Measurements from ENCODE around the gene NARF.
A peak's percentile ranks its signal among the peaks of the same experiment; 100 is the strongest.

The NARF gene

DNA sequence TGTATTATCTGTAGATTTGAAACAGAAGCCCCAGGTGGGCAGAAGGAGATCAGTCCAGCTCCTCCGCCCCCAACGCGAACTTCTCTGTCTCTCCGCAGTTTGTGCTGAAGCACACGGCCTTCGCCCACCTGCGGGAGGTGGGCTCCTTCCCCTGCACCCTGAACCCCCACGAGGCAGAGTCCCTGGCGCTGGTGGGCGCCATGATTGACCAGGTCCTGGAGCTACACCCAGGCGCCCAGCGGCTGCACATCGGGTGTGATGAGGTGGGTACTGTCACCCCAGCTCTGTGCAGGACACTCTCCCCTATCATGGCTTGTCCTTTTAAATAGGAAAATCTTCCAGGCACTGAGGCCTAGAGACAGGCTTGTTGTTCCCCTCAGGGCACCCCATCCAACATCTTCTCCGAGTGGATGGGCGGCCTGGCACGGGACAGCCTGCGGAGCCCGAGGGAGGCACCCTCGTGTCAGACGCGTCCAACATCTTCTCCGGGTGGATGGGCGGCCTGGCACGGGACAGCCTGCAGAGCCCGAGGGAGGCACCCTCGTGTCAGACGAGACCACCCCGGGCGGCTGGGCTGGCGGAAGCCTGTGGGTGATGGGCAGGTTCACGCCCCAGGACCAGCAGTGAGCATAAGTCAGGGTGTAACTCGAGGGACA lies 24.9 kb upstream of the NARF start:
- DNase-seq (ENCODE audit: low read depth) = no peak

GRCh38 chr17:82434216-82434565 lies 24.4 kb upstream of the NARF start:
- DNase-seq (ENCODE audit: low read depth) = no peak

GRCh38 chr17:82435103-82435502 lies 23.4 kb upstream of the NARF start:
- peak; percentile 60 for DNase-seq (ENCODE audit: low read depth)

DNA sequence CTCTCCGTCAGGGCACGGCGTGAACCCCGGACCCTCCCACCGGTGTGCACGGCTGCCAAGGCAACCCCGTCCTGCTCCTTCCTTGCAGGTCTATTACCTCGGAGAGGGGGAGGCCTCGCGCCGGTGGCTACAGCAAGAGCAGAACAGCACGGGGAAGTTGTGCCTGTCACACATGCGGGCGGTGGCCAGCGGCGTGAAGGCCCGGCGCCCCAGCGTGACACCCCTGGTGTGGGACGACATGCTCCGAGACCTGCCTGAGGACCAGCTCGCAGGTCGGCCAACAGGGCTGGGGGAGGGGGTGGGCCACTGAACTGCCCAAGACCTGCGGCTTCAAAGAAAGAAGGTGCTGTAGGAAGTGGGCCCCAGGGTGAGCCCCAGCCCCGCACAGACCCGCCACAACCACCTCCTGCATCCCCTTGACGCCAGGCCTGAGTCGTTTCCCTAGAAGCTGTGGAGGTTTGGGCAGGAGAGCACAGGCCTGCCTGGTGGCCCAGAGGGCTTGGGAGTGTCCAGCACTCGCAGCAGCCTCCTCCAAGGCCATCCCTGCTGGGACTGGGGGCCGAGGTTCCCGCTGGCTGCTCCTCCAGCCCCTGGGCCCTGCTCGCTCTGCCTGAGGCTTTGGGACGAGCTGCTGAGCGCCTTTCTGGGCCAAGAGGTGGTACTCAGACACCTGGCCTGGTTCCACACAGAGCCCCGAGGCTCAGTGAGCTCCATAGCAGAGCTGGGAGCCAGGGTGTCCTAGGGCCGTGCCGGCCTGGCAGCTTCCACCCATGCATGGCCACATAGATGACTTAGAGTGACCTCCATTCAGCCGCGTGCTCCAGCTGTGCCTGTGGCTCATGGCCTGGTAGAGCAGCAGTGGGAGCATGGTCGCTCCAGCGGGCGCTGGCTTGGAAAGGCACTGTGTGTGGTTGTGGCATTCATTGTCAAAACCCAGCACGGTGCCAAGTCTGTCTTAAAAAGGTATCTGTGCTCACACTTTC lies 22.6 kb upstream of the NARF start:
- no peak for DNase-seq (ENCODE audit: low read depth)

DNA sequence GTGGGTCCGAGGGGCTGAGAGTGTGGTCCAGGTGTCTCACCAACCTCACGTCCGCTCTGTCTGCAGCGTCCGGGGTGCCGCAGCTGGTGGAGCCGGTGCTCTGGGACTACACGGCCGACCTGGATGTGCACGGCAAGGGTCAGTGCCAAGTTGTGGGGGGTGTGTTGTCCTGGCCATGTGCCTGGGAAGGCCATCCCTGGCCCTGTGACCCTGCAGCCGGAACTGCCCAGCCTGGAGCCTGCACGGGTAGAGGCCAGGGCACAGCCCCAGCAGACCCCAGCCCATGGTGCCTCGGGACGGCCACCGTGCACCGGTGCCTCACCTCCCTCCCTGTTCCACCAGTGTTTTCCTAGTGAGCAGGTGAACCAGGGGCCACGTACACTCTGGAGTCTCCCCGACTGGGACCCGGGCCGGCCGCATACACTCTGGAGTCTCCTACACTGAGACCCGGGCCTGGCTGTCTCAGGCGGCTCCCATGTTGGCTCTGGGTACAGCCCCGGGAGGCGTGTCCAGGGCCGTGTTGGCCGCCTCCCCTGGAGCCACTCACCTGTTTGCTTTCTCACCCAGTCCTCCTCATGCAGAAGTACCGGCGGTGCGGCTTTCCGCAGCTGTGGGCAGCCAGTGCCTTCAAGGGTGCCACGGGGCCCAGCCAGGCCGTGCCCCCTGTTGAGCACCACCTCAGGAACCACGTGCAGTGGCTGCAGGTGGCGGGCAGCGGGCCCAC lies 21.8 kb upstream of the NARF start:
- no peak for DNase-seq (ENCODE audit: low read depth)

DNA sequence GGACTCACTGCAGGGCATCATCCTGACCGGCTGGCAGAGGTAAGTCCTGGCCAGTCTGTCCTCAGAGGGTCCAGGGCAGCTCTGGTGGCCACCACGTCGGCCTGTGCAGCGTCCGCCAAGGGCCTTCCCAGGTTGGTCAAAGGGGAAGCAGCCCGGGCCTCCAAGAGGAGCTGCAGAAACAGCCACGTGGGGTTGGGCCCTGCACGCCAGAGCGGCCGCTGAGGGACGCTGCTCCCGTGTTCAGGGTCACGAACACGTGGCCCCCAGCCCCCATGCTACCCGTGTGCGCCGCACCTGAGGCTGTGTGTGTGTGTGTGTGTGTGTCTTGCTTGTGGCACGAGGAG lies 21.2 kb upstream of the NARF start:
- DNase-seq (ENCODE audit: low read depth) = no peak

DNA sequence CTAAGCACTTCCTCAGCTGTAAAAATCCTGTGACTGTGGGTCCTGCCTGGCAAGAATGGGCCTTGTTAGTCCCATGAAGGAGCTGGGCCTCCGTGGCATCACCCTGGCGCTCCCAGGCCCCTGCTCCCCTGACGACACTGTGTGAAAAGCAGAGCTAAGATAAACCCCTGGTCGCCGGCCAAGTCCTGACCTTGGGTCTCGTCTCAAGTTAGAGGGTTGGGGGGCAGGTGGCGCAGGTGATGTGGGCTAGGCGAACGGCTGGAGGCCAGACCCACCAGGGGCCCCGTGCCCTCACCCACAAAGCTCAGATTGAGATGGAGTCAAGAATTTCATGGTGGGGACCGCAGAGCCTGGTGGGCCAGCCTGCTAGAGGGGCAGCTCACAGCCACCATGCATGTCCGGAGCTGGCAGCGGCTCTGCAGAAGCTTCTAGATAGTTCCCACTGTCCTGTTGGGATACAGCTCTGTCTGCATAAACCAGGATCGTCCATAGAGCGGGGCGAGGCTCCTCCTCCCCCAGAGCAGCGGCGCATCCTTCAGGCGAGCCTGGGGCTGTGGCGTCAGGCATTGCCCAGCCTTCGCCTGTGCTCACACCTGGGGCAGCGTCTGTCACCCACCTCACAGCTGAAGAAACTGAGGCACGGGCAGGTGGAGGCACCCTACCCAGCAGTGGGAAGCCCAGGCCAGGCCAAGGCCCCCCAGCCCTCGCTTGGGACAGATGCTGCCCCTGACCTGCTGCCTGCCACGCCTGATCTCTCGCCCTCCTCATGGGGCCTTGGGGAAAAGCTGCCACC lies 19.9 kb upstream of the NARF start:
- DNase-seq (ENCODE audit: low read depth) = no peak

GRCh38 chr17:82439194-82439828 lies 19.2 kb upstream of the NARF start:
- DNase-seq (ENCODE audit: low read depth) = no peak

DNA sequence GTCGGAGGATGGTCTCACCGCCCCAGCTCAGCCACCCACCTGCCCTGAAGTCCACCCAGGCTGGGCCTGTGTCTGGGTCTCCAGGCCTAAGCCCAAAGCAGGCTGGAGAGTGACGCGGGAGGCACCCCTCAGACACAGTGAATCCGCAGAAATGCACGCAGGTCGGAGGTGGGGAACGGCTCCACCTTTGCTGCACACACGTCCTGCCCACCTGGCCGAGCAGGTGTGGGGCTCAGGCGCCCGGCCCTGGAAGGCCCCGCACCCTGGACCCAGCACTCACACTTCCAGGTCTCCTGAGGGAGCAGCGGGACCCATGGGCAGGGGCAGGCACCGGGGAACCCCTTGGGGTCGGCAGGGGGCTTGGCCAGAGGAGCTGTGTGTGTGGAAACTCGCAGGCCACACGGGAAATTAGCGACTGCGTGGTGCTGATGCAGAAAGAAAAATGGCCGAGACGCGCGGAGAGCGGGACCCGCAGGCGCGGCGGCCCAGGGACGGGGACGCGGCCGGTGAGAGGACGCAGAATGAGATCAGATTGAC lies 18.6 kb upstream of the NARF start:
- DNase-seq (ENCODE audit: low read depth) = no peak

DNA sequence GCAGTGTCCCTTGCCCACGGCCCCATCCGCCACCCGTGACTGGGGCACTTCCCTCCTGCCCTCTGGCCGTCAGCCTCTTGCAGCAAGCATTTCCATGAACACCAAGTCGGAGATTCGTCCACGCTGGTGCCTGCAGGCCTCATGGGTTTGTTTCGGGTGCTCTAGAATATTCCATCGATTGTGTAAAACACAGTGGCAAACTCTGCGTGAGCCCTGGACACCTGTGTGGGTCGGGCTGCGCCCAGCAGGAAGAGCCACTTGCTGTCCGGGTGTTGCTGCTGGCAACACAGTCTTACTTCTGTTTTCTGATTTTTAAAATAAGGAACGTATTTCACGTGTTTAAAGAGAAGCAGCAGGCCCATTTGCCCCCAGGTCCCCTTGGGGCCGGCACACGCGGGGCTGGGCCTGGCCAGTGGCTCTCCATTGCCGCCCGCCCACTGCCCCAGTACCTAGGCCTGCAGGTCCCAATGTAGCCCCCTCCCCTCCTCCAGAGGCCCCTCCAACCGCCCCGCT lies 18.0 kb upstream of the NARF start:
- no peak for DNase-seq (ENCODE audit: low read depth)

- DNase-seq (ENCODE audit: low read depth) = no peak
Measured at GRCh38 chr17:82440991-82441627, 17.4 kb upstream of the NARF start.

DNA sequence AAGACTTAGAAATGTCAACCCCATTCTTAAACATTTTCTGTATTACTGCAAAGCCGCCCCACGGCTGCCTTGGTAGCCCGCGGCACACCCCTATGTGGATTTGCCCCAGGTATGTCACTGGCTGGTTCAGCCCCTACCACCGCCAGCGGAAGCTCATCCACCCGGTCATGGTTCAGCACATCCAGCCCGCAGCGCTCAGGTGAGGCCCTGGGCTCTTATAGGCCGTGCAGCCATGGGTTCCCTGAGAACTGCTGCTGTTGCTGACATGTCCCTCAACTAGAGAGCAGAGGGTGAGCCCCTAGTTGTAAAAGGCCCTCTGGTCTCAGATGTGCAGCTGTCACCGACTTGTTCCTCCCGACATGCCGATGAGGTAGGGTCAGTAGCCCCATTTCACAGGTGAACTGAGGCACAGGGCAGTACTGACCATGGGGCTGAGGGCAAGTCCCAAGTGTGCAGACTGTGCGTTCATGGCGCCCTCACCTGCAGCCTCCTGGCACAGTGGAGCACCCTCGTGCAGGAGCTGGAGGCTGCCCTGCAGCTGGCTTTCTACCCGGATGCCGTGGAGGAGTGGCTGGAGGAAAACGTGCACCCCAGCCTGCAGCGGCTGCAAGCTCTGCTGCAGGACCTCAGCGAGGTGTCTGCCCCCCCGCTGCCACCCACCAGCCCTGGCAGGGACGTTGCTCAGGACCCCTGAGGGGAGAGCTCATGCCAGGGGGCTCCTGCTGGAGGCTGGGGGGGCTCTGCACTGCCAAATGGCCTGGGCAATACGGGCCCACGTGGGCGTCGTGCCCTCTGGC lies 16.7 kb upstream of the NARF start:
- no peak for DNase-seq (ENCODE audit: low read depth)

DNA sequence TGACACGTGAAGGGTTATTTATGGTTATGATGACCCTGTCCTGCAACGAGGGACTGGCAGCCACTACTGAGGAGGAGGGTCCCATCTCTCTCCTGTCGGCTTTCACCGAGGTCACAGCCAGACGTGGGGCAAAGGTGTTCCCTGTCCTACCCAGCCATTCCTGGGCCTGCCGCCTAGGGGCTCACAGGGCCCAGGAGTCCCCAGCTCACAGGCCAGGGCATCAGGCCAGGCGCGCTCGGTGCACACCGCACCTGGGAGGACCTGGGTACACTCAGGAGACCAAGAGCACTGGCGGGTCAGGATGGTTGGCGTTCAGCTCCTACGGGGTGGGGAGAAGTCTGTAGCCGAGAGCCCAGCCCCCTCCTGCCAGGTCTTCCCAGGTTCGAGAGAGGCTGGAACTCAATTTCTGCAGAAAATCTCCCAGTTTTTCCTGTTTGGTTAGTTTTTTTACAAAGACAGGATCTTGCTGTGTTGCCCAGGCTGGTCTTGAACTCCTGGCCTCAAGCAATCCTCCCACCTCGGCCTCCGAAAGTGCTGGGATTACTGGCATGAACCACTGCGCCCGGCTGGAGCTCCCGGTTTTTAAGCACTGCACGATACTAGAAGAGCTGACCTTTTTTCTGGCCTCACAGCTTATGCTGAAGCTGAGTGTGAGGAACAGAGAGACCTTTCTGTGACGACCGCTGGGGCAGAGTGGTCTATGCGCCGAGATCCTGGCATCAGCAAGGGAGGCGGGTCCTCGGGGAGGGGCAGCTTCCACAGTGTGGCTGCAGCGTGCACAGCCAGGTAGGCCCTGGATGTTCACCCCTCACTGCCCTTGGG lies 15.7 kb upstream of the NARF start:
- no peak for DNase-seq (ENCODE audit: low read depth)

GRCh38 chr17:82443465-82444283 lies 14.9 kb upstream of the NARF start:
- DNase-seq (ENCODE audit: low read depth) = no peak

DNA sequence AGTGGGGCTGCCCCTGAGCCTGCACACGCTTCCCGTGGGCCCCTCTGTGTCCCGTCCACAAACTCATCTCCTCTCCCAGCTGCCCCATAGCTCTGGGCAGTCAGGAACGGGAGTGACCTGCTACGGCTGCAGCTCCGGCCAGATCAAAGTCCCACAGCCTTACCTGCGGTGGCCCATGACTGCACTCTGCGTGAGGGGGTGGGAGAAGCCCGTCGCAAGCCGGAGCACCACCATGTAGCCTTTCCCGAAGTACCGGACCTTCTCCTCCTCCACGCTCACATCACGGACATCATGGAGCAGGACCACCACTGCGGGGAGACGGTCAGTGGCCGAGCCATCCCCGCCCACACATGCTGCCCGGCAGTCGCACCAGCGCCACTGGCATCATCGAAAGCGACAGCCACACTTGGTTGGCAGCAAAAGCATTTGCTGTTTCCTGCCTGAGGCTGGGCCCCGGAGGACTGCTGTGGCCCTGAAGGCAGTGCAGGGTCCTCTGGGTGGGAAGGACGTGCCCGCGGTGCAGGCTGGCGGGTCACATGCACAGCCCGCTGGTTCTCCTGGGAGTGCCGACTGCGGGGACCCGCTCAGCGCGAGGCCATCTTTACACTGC lies 14.2 kb upstream of the NARF start:
- DNase-seq (ENCODE audit: low read depth) = no peak

DNA sequence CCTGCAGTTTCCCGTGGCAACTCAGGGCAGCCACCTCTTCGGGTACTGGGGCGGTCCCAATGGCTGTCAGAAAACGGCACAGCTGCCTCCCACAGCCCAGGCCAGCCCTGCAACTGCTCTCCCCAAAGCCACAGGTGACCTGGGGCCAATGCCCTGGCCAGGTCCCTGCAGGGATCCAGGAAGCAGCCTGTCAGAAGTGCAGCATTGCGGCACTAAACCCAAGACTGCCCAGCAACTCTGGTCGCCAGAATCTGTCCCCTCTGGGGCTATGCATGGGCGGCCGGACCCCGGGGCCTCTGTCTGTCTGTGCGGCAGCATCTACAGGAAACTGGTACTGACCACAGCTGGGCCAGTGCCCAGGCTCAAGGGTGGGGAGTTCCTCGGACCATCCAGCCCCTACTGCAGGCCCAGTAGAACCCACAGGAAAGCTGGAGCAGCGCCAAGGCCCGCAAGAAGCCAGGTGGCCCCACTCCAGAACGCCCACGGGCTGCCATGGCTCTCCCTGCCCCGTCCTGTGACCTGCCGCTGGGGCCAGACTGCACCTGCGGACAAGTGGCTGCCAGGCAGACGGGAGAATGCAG lies 13.5 kb upstream of the NARF start:
- DNase-seq (ENCODE audit: low read depth) = no peak

DNA sequence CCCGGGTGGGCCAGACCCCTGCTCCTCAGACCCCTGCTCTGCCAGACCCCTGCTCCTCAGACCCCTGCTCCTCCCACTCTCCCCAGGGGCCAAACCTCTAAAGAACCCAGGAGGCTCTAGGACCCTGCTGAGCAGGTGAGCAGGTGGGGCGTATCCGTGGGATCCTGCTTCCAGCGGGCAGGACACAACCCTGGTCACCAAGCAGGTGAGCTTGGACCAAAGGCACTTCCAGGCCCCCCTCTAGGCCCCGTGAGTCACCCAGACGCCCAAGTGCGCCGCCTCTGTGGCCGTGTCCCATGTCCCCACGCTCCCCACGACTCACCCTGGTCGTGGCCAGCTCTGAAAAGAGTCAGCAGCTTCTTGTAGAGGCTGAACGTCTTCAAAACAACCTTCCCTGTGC lies 13.0 kb upstream of the NARF start:
- DNase-seq (ENCODE audit: low read depth) = no peak

All from ELR (cell line).